ENCODE results near the gene UBR3.
A peak's percentile ranks its signal among the peaks of the same experiment; 100 is the strongest.

Gene UBR3

GRCh38 chr2:170006587-170007325 lies 179.5 kb downstream of the UBR3 start:
- peak; percentile 5 for DNase-seq (ENCODE audit: low spot score)

DNA sequence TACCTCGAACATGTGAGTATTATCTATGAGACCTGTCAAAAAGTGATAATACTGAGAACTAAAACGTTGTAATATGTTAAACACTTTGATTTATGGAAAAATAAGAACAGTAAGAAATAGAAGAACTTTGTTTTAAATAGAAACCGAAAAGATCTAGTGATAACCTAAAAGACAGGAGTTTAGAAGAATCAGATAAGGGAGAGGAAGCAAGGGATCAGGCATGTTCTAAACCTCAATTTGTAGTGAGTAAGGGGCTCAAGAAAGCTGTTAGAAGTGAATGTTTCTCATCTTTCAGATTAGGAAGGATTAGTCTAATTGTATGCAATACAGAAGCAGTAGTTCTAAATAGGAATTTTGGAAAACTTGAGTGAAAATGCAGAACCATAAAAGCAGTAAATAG lies 182.0 kb downstream of the UBR3 start:
- no peak for DNase-seq (ENCODE audit: low spot score)

DNA sequence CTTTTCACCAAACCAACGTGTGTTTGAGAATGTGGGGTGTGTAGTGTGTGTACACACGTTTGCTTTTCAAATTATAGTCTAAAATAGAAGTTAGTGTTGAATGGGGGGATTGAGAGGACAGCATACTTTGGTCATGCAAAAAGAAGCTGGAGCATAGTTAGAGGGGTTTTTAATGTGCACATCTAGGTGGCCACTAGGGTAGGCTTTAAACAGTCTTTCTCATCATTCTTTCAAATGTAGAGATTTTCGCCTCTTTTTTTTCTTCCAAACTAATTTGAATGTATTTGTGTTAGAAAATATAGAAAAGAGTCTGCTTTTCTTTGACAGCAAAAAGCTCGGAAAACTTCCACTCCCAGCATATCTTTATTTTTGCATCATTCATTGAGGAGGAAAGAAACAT lies 185.5 kb downstream of the UBR3 start:
- no peak for DNase-seq (ENCODE audit: low spot score)

DNA sequence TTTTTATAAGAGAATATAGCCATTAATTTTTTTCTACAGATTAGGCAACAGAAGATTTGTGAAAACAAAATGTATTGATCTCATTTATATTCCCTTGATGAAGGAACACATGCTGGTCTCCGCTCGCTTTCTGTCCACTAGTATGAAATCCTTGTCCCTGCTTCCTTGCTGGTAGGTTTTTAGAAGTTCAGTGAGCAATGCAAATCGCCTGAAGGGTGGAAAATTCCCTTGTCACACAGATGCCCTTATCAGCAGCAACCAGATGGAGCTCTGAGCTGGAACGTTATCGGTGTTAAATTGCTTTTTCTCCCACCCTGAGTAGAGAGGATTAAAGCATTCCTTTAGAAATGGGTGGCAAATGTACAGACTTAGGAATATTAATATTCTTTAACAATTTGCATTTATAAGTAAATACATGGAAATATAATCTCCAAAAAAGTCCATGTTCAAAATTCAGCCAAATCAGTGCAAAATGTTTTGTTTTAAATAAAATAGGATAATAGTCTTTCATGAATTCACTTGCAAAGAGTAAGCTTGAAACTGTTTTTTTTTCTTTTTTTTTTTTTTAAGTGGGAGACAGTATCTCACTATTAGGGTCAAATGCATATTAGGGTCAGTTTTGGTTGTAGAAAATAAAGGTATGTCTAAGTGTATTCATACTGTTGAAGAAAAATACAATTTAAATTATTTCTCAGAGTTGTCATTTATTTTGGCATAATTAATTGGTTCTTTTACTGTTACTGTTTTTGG lies 186.7 kb downstream of the UBR3 start:
- no peak for DNase-seq (ENCODE audit: low spot score)

DNA sequence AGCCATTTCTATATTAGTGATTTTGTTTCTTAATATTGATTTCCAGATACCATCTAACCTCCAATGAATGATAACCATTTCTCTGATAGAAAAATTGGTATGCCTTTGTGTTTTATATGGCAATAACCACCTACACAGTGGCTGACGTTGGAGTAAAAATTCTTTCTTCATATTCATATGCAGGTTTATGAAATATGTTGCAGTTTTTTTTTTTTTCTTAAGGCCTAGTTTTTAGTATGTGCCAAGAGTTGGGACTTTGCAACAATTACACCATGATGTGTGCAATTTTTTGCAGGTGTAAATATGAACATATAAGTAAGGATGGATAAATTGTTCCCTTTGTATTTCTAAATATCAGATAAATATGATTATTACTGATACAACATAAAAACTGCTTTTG lies 187.5 kb downstream of the UBR3 start:
- no peak for DNase-seq (ENCODE audit: low spot score)

- DNase-seq (ENCODE audit: low spot score): peak; percentile 8
Observed at GRCh38 chr2:170017860-170018532, 190.7 kb downstream of the UBR3 start.

GRCh38 chr2:170019060-170019805 lies 192.0 kb downstream of the UBR3 start:
- peak; percentile 6 for DNase-seq (ENCODE audit: low spot score)

DNA sequence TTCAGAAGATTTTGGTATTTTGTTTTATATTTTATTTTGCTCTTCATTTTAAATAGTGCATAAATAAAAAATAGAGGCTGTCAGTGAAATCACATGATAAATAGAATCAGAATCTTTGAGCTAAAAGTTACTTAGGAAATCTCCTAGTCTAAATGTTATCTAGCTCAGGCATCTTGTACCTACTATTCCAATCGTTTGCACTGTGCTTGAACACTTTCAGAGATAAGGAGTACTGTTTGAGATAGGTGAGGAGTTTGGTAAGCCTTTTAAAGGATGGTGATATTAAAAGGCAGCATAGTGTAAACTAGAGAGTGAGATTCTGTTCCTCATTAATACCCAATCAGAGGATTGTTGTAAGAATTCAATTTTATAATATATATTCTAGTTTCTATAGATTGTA lies 193.5 kb downstream of the UBR3 start:
- no peak for DNase-seq (ENCODE audit: low spot score)

GRCh38 chr2:170022692-170023091 lies 195.4 kb downstream of the UBR3 start:
- DNase-seq (ENCODE audit: low spot score): peak; percentile 68

- DNase-seq (ENCODE audit: low spot score): no peak
Observed at GRCh38 chr2:170024721-170025120, 197.5 kb downstream of the UBR3 start.

DNA sequence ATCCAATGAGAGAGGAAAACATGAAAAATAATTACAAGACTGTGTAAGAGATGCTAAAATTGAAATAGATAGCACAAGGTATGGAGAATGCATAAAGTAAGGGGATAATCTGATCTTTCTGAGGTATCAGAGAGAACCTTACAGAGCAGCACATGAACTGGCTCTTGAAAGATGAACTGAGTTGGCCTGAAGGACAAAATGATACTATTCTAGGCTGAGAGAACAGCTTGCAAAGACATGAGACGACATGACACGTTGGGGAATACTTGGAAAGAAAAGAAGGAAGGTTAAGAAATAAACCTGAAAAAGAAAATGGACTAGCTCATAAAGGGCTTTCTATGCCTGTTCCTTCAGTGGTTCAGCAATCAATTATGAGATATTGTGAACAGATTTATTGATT lies 198.0 kb downstream of the UBR3 start:
- no peak for DNase-seq (ENCODE audit: low spot score)

- no peak for DNase-seq (ENCODE audit: low spot score)
Observed at GRCh38 chr2:170026361-170026760, 199.1 kb downstream of the UBR3 start.

- no peak for DNase-seq (ENCODE audit: low spot score)
Observed at GRCh38 chr2:170029551-170029950, 202.3 kb downstream of the UBR3 start.

- DNase-seq (ENCODE audit: low spot score): no peak
Observed at GRCh38 chr2:170030040-170030439, 202.8 kb downstream of the UBR3 start.

- DNase-seq (ENCODE audit: low spot score): no peak
Observed at GRCh38 chr2:170031288-170031687, 204.0 kb downstream of the UBR3 start.

DNA sequence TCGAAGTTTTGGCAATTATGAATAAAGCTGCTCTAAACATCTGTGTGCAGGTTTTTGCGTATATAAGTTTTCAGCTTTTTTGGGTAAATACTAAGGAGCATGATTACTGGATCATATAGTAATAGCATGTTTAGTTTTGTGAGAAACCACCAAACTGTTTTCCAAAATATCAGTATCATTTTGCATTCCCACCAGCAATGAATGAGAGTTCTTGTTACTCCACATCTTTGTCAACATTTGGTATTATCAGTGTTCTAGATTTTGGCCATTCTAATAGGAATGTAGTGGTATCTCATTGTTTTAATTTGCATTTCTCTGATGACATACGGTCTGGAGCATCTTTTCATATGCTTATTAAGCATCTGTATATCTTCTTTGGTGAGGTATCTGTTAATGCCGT lies 207.3 kb downstream of the UBR3 start:
- no peak for DNase-seq (ENCODE audit: low spot score)

- no peak for DNase-seq (ENCODE audit: low spot score)
Observed at GRCh38 chr2:170038734-170039133, 211.5 kb downstream of the UBR3 start.

GRCh38 chr2:170039401-170040172 lies 212.3 kb downstream of the UBR3 start:
- no peak for DNase-seq (ENCODE audit: low spot score)

GRCh38 chr2:170044751-170045478 lies 217.7 kb downstream of the UBR3 start:
- DNase-seq (ENCODE audit: low spot score): no peak

DNA sequence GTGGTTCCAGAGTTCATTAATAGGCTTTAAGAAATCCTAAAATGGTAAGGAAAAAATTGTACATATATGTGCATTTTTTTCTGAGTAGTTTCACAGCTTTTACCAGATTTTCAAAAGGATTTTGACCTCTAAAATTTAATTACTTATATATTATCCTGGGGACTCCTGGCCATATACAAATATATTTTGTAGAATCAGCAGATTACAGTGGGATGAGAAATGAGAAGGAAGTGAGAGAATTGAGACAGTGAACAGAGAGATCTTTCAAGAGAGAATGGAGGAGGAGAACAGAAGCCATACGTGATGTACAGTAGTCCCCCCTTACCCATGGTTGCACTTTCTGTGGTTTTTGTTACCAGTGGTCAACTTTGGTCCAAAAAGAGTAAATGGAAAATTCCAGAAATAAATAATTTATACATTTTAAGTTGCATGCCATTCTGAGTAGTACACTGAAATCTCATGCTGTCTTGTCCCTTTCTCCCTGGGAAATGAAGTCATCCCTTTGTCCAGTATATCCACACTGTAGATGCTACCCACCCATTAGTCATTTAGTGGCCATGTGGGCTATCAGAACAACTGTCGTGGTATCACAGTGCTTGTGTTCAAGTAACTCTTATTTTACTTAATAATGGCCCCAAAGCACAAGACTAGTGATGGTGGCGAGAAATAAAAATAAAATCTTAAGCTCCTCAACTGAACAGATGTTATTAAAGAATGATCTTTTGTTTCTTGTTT lies 220.2 kb downstream of the UBR3 start:
- no peak for DNase-seq (ENCODE audit: low spot score)

Data from GM03348 (cell line).